ENCODE measurements around the gene MGST1. TPM values are rescaled to one million over a fixed set of nuclear protein-coding genes. Genes with fewer than 3 reads are reported as not detected.

Gene MGST1
- polyA plus RNA-seq, 2 of the 4 experiments (the other 2 are of a cell fraction), result 949 to 1,309 TPM

- Histone ChIP-seq H3K9me3 (0 out of 3 replicates have a peak, but pooled peaks cover 3% of the 10 kb centered on the region), H3K4me3 (no peak overlapping the region), H3K27ac (no peak overlapping the region), H3K4me2 (no peak overlapping the region), H3K4me1 (no peaks in the 10 kb centered on the region; the same call in 2 of the 3 replicates)
- 75% methylated on average over 3 of the region's 3 CpGs for whole genome bisulfite sequencing (ENCODE audit: missing lambda C conversion rate)
- FAIRE-seq (no peak), ATAC-seq (no peak), DNase-seq (ENCODE audit: low read depth in 1 of 2, low spot score in 1 of 2) (no peak)
- ChIA-PET POLR2A (no interaction called here), CTCF (no interaction called here)
- TF ChIP-seq HOXB5 (CRISPR knock-in tag; IDR thresholded peaks at IDR 0.05), result no peak
- no peak for TF ChIP-seq SREBF2 (IDR thresholded peaks at IDR 0.05)
Measured at GRCh38 chr12:16324772-16325171, 22.7 kb upstream of the MGST1 start.

GRCh38 chr12:16325426-16325825 lies 22.0 kb upstream of the MGST1 start:
- DNase-seq (ENCODE audit: low read depth in 1 of 2, low spot score in 1 of 2) (no peak), FAIRE-seq (no peak), ATAC-seq (no peak)
- Histone ChIP-seq H3K4me2 (no peak overlapping the region), H3K9me3 (0 out of 3 replicates have a peak, but pooled peaks cover 3% of the 10 kb centered on the region), H3K27ac (no peak overlapping the region), H3K4me3 (no peak overlapping the region), H3K4me1 (no peaks in the 10 kb centered on the region; the same call in 2 of the 3 replicates)
- whole genome bisulfite sequencing (ENCODE audit: missing lambda C conversion rate), result 26% methylated on average over 3 of the region's 3 CpGs
- ChIA-PET CTCF (no interaction called here), POLR2A (no interaction called here)
- TF ChIP-seq CBX2 (IDR thresholded peaks at IDR 0.05; ENCODE audit: borderline replicate concordance, low read depth), result no peak
- no peak for TF ChIP-seq HMGXB4 (CRISPR knock-in tag; IDR thresholded peaks at IDR 0.05; ENCODE audit: borderline replicate concordance)
- no peak for TF ChIP-seq TP53 (CRISPR knock-in tag; IDR thresholded peaks at IDR 0.05)
- no peak for TF ChIP-seq NFE2L2 (conservative IDR thresholded peaks at IDR 0.05; ENCODE audit: low read length)
- TF ChIP-seq BHLHE40 (IDR thresholded peaks at IDR 0.05; ENCODE audit: low read depth, low read length), result no peak
- no peak for TF ChIP-seq RARB (CRISPR knock-in tag; IDR thresholded peaks at IDR 0.05)
- TF ChIP-seq HDAC2 (IDR thresholded peaks at IDR 0.05), result no peak
- no peak for TF ChIP-seq RNF2 (IDR thresholded peaks at IDR 0.05; ENCODE audit: borderline replicate concordance, low read depth)
- no peak for TF ChIP-seq HOXB13 (CRISPR knock-in tag; IDR thresholded peaks at IDR 0.05; ENCODE audit: low read depth)
- no peak for TF ChIP-seq PHF8 (IDR thresholded peaks at IDR 0.05; ENCODE audit: borderline replicate concordance, low read depth)

GRCh38 chr12:16327963-16328362 lies 19.5 kb upstream of the MGST1 start:
- WGBS (ENCODE audit: missing lambda C conversion rate), result 45% methylated on average over 1 of the region's 1 CpG
- no peak overlapping the region for H3K4me2 ChIP-seq
- FAIRE-seq (no peak), DNase-seq (ENCODE audit: low read depth in 1 of 2, low spot score in 1 of 2) (no peak), ATAC-seq (no peak)
- TF ChIP-seq HOXA7 (CRISPR knock-in tag; IDR thresholded peaks at IDR 0.05), result no peak
- TF ChIP-seq USF2 (IDR thresholded peaks at IDR 0.05), result no peak
- TF ChIP-seq CTCF (IDR thresholded peaks at IDR 0.05), result no peak
- TF ChIP-seq SMC3 (IDR thresholded peaks at IDR 0.05), result no peak
- TF ChIP-seq SREBF2 (IDR thresholded peaks at IDR 0.05), result no peak
- no peak for TF ChIP-seq CBX8 (IDR thresholded peaks at IDR 0.05)
- no peak for TF ChIP-seq JUN (IDR thresholded peaks at IDR 0.05)
- TF ChIP-seq NPAS2 (CRISPR knock-in tag; IDR thresholded peaks at IDR 0.05; ENCODE audit: borderline replicate concordance), result no peak
- no peak overlapping the region for H3K27ac ChIP-seq
- POLR2A ChIA-PET, result no interaction called here
- no peak overlapping the region for H3K4me3 ChIP-seq
- no peaks in the 10 kb centered on the region; the same call in 2 of the 3 replicates for H3K4me1 ChIP-seq
- H3K9me3 ChIP-seq, result 0 out of 3 replicates have a peak, but pooled peaks cover 3% of the 10 kb centered on the region
- CTCF ChIA-PET, result interaction anchor here (1.3 kb wide), 1 partner anchor 31 kb away, joined by 4 read pairs; no protein-coding TSS in a partner anchor

Data from A549 (cell line).